ENCODE measurements around the gene WDR53.

DNA sequence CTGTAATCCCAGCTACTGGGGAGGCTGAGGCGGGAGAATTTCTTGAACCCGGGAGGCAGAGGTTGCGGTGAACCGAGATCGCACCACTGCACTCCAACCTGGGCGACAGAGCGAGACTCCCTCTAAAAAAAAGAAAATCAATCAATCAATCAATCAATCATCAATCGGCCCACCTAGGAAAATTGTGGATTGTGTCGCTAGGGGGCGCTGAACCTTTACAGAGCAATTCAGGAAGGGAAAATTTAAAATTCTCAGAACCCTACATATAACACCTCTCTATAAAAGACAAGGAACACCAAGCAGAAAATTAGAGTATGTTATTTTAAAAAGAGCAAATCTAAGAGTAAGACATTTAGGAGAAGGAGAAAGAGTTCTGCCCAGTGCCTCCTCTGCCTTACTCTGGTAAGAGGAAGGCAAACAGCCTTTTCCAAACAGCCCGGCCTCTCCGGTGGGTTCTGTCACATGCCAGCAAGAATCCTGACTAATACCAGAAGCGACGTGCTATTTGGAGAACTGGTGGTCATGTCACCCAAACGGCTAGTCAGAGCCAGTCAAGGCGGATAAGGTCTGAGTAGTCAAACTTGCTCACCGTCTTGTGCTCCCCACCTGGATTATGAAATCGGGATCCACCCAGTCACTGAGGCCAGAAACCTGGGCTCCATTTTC, 30.9 kb downstream of the WDR53 start:
- TF ChIP-seq EZH2 (IDR thresholded peaks at IDR 0.05) (no peak), POLR2AphosphoS5 (IDR thresholded peaks at IDR 0.05; ENCODE audit: borderline replicate concordance, low read depth, low read length) (no peak), FOXP2 (optimal IDR thresholded peaks at IDR 0.05; ENCODE audit: control extremely low read depth, extremely low read length, insufficient read depth) (no peak)

Data from SK-N-MC (cell line).